HepG2 (cell line): ENCODE measurements around the gene ZBTB9. TPM values are rescaled to one million over a fixed set of nuclear protein-coding genes. Genes with fewer than 3 reads are reported as not detected.
A peak's percentile ranks its signal among the peaks of the same experiment; 100 is the strongest.

ENCODE experiments used
- BORCS8-MEF2B ChIP-seq: sonication (generic); formaldehyde crosslinking; IDR thresholded peaks from 2 replicates; pipeline ENCODE4 v1.8.0; 2022; ENCODE audit warnings: mild to moderate bottlenecking, missing genetic modification reagents
- ELF1 ChIP-seq: sonication (generic); formaldehyde crosslinking; IDR thresholded peaks from 2 replicates; pipeline ENCODE4 v1.4.0; 2020; ENCODE audit warnings: missing genetic modification reagents
- IKZF5 ChIP-seq: IDR thresholded peaks from 2 replicates; pipeline ENCODE4 v1.6.1; 2018; ENCODE audit warnings: missing genetic modification reagents, mild to moderate bottlenecking, missing compliant biosample characterization
- KLF11 ChIP-seq: IDR thresholded peaks from 2 replicates; pipeline ENCODE4 v1.6.1; 2016; ENCODE audit warnings: missing compliant biosample characterization
- MAX ChIP-seq: IDR thresholded peaks from 2 replicates; pipeline ENCODE4 v1.6.1; 2012; ENCODE audit warnings: inconsistent platforms
- MED8 ChIP-seq: sonication (generic); formaldehyde crosslinking; IDR thresholded peaks from 2 replicates; pipeline ENCODE4 v1.8.1; 2023; ENCODE audit warnings: mild to moderate bottlenecking, missing genetic modification reagents; ENCODE audit not compliant: insufficient replicate concordance
- MXD1 ChIP-seq: sonication (generic); formaldehyde crosslinking; IDR thresholded peaks from 2 replicates; pipeline ENCODE4 v1.4.0; 2020; ENCODE audit warnings: mild to moderate bottlenecking, missing genetic modification reagents
- MYC ChIP-seq: sonication (generic); formaldehyde crosslinking; IDR thresholded peaks from 2 replicates; pipeline ENCODE4 v1.9.0; 2021; ENCODE audit warnings: missing genetic modification reagents, borderline replicate concordance
- NR0B2 ChIP-seq: sonication (generic); formaldehyde crosslinking; IDR thresholded peaks from 2 replicates; pipeline ENCODE4 v1.4.0; 2020; ENCODE audit warnings: mild to moderate bottlenecking, missing genetic modification reagents
- PPARG ChIP-seq: conservative IDR thresholded peaks from 2 replicates; pipeline ENCODE4 v1.6.1; 2016; ENCODE audit warnings: missing biosample characterization, missing genetic modification reagents
- RBM22 ChIP-seq: fragments of 200-400 bp; formaldehyde crosslinking; optimal IDR thresholded peaks from 2 replicates; pipeline ENCODE3; 2017; ENCODE audit warnings: mild to moderate bottlenecking, low read length, moderate library complexity
- SIX4 ChIP-seq: sonication (generic); formaldehyde crosslinking; IDR thresholded peaks from 2 replicates; pipeline ENCODE4 v1.4.0; 2020; ENCODE audit warnings: missing genetic modification reagents
- SRF ChIP-seq: IDR thresholded peaks from 2 replicates; pipeline ENCODE4 v1.6.1; 2011; ENCODE audit warnings: mild to moderate bottlenecking, low read depth, low read length, moderate library complexity
- TFDP2 ChIP-seq: sonication (generic); formaldehyde crosslinking; IDR thresholded peaks from 2 replicates; pipeline ENCODE4 v1.4.0; 2020; ENCODE audit warnings: missing genetic modification reagents
- TP53 ChIP-seq: sonication (generic); formaldehyde crosslinking; conservative IDR thresholded peaks from 2 replicates; pipeline ENCODE4 v1.4.0; 2020; ENCODE audit warnings: missing genetic modification reagents
- ZBTB7B ChIP-seq: sonication (generic); formaldehyde crosslinking; IDR thresholded peaks from 2 replicates; pipeline ENCODE4 v1.4.0; 2020; ENCODE audit warnings: missing genetic modification reagents
- ZFAT ChIP-seq: sonication (generic); formaldehyde crosslinking; conservative IDR thresholded peaks from 2 replicates; pipeline ENCODE4 v1.8.1; 2023; ENCODE audit warnings: missing genetic modification reagents, inconsistent platforms
- ZNF205 ChIP-seq: IDR thresholded peaks from 2 replicates; pipeline ENCODE4 v1.6.1; 2018; ENCODE audit warnings: missing biosample characterization, missing genetic modification reagents
- ZNF354B ChIP-seq: sonication (generic); formaldehyde crosslinking; IDR thresholded peaks from 2 replicates; pipeline ENCODE4 v1.8.0; 2022; ENCODE audit warnings: mild to moderate bottlenecking, missing genetic modification reagents
- ZNF891 ChIP-seq: sonication (generic); formaldehyde crosslinking; IDR thresholded peaks from 2 replicates; pipeline ENCODE4 v1.5.0; 2020; ENCODE audit warnings: mild to moderate bottlenecking, missing genetic modification reagents
- polyA plus RNA-seq, 8 experiments: library from polyadenylated mRNA; depleted of rRNA in 3 of 8; stranded (reverse) in 7 of 8; unstranded in 1 of 8; fragments of >200 nt; fragmentation: Illumina TruSeq in 4 of 8; extraction: Trizol in 4 of 8; gene quantifications; 2 replicates each; pipeline versions ENCODE4 v1.2.1 to v1.2.3, GENCODE V29; 2011 to 2016; ENCODE audit warnings: low read depth in 4 of 8, missing spikeins in 1 of 8, mixed read lengths in 1 of 8; ENCODE audit not compliant: insufficient read depth in 1 of 8
- total RNA-seq, 5 experiments: library from RNA; depleted of rRNA; stranded (reverse); fragments of >200 nt; fragmentation: Illumina TruSeq; extraction: Trizol; gene quantifications; 2 replicates each; pipeline ENCODE4 v1.2.3, GENCODE V29; 2016; ENCODE audit warnings: low read depth in 1 of 5

ZBTB9 gene
- total and polyA plus RNA-seq, 2 of the 13 experiments (the other 11 are each of a cell fraction or from before 2014, with no cell fraction given) = 5.3 to 9.2 TPM

- TF ChIP-seq ZNF205 = peak; percentile 75
- 0 out of 2 replicates have a peak, but pooled peaks have one; percentile 26 for TF ChIP-seq NR0B2 (CRISPR knock-in tag)
- no peak for TF ChIP-seq ZFAT
- no peak for TF ChIP-seq SIX4 (CRISPR knock-in tag)
- no peak for TF ChIP-seq RBM22
- peak; percentile 65 for TF ChIP-seq TFDP2 (CRISPR knock-in tag)
- TF ChIP-seq ZBTB7B (CRISPR knock-in tag) = peak; percentile 67; the same call in 1 of the 2 replicates
- no peak for TF ChIP-seq SRF
- TF ChIP-seq MED8 = no peak
- peak; percentile 99 for TF ChIP-seq MAX
- no peak for TF ChIP-seq ELF1
- no peak for TF ChIP-seq ZNF354B (CRISPR knock-in tag)
- TF ChIP-seq PPARG = no peak
- TF ChIP-seq IKZF5 = peak; percentile 71; the same call in 1 of the 2 replicates
- no peak for TF ChIP-seq MXD1 (CRISPR knock-in tag)
- no peak; the same call in 1 of the 2 replicates for TF ChIP-seq BORCS8-MEF2B
- no peak for TF ChIP-seq TP53 (CRISPR knock-in tag)
- peak; percentile 95 for TF ChIP-seq MYC (CRISPR knock-in tag)
- no peak for TF ChIP-seq ZNF891 (CRISPR knock-in tag)
- TF ChIP-seq KLF11 (CRISPR knock-in tag) = 0 out of 2 replicates have a peak, but pooled peaks have one; percentile 68
Observed at GRCh38 chr6:33425668-33426577, 28.5 kb upstream of the ZBTB9 start (continued).
